HEK293 (cell line): ENCODE results near the gene CAMK2N2.

Experiments used
- CTCF ChIP-seq: fragments of 450-650 bp; formaldehyde crosslinking; IDR thresholded peaks from 2 replicates; pipeline ENCODE4 v1.5.1; 2016; ENCODE audit warnings: missing biosample characterization, missing genetic modification characterization
- PATZ1 ChIP-seq: fragments of 450-650 bp; formaldehyde crosslinking; IDR thresholded peaks from 2 replicates; pipeline ENCODE4 v1.5.1; 2016; ENCODE audit warnings: missing biosample characterization, missing genetic modification characterization
- SP7 ChIP-seq: fragments of 450-650 bp; formaldehyde crosslinking; IDR thresholded peaks from 2 replicates; pipeline ENCODE4 v1.5.1; 2016; ENCODE audit warnings: missing biosample characterization, missing genetic modification characterization

GRCh38 chr3:184230603-184231528, 30.5 kb downstream of the CAMK2N2 start:
- TF ChIP-seq CTCF (tag by site-specific recombination) (no peak), SP7 (tag by site-specific recombination) (no peak), PATZ1 (tag by site-specific recombination) (no peak)
